AG04449 (cell line): ENCODE results near the gene GPM6B.

ENCODE experiments used
- CTCF ChIA-PET: fragments of 350-600 bp; formaldehyde crosslinking; extraction: SDS; loops from one replicate; lab custom pipeline; 2021; ENCODE audit warnings: antibody characterized with exemption; lab: Yijun Ruan, JAX
- POLR2A ChIA-PET: fragments of 400-600, 350-600 bp; formaldehyde crosslinking; extraction: SDS; loops from one replicate; lab custom pipeline; 2020; ENCODE audit warnings: antibody characterized with exemption, inconsistent platforms; lab: Yijun Ruan, JAX
- DNase-seq: peaks from one replicate; pipeline ENCODE4 v3.0.0-alpha.2; 2010; ENCODE audit warnings: low read depth, low spot score
- H3K4me3 ChIP-seq: 2 replicates; pipeline ENCODE4 v1.5.1; 2011; ENCODE audit warnings: low read depth, mild to moderate bottlenecking, control low read depth, low read length
- CTCF ChIP-seq: IDR thresholded peaks from one replicate; pipeline ENCODE4 v1.5.1; 2011; ENCODE audit warnings: mild to moderate bottlenecking, moderate library complexity, low read length, control low read depth, inconsistent platforms; ENCODE audit not compliant: insufficient read depth; ENCODE audit errors: missing control alignments

GPM6B gene

GRCh38 chrX:13721819-13722519, 94.9 kb downstream of the GPM6B start:
- no peak for TF ChIP-seq CTCF
- DNase-seq: no peak
- H3K4me3 ChIP-seq: no peak overlapping the region; the same call in 1 of the 2 replicates
- CTCF ChIA-PET: no interaction called here
- POLR2A ChIA-PET: no interaction called here

- CTCF ChIA-PET: no interaction called here
- TF ChIP-seq CTCF: no peak
- POLR2A ChIA-PET: no interaction called here
- DNase-seq: no peak
- H3K4me3 ChIP-seq: no peak overlapping the region
Measured at GRCh38 chrX:13721371-13721770, 95.5 kb downstream of the GPM6B start.
